Measurements from ENCODE around the gene C12orf42.

C12orf42 gene

DNA sequence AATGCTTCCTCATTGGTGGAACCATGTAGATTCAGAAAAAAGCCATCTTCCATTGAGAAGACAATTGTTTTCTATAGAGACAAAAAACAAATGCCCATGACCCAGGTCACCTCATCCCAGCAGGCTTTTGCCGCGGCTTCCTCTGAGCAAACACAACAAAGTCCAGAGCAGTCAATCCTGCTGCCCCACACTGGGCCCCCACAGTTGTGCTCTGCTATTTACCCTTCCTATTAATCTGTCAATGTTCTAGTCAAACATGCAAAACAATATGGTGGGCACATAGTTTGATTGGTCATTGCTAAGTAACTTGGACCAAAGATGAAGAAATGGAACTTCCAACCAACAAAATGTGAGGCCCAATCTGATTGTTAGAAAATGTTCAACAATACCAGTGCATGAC, 20.7 kb downstream of the C12orf42 start:
- DNase-seq (ENCODE audit: low read depth) = no peak
- TF ChIP-seq, protein P1, sequence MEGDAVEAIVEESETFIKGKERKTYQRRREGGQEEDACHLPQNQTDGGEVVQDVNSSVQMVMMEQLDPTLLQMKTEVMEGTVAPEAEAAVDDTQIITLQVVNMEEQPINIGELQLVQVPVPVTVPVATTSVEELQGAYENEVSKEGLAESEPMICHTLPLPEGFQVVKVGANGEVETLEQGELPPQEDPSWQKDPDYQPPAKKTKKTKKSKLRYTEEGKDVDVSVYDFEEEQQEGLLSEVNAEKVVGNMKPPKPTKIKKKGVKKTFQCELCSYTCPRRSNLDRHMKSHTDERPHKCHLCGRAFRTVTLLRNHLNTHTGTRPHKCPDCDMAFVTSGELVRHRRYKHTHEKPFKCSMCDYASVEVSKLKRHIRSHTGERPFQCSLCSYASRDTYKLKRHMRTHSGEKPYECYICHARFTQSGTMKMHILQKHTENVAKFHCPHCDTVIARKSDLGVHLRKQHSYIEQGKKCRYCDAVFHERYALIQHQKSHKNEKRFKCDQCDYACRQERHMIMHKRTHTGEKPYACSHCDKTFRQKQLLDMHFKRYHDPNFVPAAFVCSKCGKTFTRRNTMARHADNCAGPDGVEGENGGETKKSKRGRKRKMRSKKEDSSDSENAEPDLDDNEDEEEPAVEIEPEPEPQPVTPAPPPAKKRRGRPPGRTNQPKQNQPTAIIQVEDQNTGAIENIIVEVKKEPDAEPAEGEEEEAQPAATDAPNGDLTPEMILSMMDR (IDR thresholded peaks at IDR 0.05; ENCODE audit: control insufficient read depth, insufficient read depth, low read depth, low read length, missing control alignments) = no peak
- H3K4me3 ChIP-seq (ENCODE audit: control insufficient read depth, low read depth, low read length) = no peak overlapping the region

DNA sequence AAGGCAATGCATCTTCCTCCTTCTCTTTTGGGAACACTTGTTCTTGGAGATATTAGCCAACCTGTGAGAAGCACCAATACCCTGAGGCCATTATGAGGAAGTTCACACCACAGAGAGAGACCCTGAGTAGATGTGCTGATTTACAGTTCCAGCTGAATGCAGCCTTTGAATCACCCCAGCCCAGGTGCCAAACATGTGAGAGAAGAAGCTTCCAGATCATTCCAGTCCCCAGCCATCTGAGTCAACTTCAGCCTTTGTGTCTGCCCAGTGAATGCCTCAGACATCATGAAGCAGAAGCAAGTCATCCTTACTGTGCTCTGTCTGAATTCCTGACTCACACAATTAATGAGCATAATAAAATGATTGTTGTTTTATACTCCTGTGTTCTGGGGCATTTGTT, 25.1 kb downstream of the C12orf42 start:
- no peak overlapping the region for H3K4me3 ChIP-seq (ENCODE audit: control insufficient read depth, low read depth, low read length)
- TF ChIP-seq, protein P1 (IDR thresholded peaks at IDR 0.05; ENCODE audit: control insufficient read depth, insufficient read depth, low read depth, low read length, missing control alignments) = no peak
- no peak for DNase-seq (ENCODE audit: low read depth)

DNA sequence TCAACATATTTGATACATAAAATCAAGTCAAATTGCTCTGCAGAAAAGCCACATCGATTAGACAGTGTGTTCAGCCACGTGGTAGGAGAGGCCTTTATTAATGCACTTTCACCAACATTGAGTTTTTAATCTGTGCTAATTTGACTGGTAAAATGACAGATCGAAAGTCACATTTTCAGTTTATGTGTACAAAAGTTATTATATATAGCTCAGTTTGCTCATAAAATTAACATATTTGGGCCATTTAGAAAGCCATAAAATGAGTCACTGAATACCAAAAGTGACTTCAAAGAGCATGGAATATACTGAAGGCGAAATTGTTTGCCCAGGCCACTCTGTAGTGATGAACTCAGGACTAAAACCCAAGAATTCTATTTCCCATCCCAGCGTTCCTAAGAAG, 26.0 kb downstream of the C12orf42 start:
- H3K4me3 ChIP-seq (ENCODE audit: control insufficient read depth, low read depth, low read length) = no peak overlapping the region
- TF ChIP-seq, protein P1 (IDR thresholded peaks at IDR 0.05; ENCODE audit: control insufficient read depth, insufficient read depth, low read depth, low read length, missing control alignments) = no peak
- no peak for DNase-seq (ENCODE audit: low read depth)

DNA sequence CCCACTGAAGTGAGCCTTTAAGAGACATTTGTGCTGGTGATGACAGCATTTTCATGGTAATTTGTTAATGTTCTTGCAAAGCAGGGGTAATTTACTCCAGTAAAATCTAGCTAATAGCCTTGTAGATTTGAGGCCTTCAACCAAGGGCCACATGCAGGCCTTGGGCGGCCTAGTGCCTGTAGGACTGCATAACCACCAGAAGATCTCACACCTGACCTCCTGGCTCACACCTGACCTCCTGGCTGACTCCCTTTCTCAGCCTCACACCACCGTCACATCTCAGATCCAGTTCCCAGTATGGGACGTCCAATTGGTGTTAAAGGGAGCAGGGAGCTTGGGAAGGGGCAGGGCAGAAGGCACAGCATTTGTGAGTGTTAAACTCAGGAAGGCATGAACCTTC, 26.9 kb downstream of the C12orf42 start:
- no peak overlapping the region for H3K4me3 ChIP-seq (ENCODE audit: control insufficient read depth, low read depth, low read length)
- TF ChIP-seq, protein P1 (IDR thresholded peaks at IDR 0.05; ENCODE audit: control insufficient read depth, insufficient read depth, low read depth, low read length, missing control alignments) = no peak
- no peak for DNase-seq (ENCODE audit: low read depth)

DNA sequence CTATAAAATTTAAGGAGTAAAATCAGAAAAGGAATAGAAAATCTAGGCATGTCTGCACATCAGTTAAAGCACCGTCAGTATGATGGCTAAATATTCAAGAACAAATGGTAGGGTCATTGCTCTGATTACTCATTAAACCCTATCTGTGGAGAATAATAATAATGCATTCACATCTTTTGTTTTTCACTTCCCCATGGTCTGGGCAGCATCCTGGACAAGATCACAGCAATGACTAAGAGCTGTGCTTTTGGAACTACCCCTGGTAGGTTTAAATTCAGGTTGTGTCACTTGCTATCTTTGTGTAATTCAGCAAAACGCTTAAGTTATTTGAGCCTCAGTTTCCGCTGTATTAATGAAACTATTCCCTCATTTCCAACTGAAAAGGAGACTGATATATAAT, 33.1 kb downstream of the C12orf42 start:
- TF ChIP-seq, protein P1 (IDR thresholded peaks at IDR 0.05; ENCODE audit: control insufficient read depth, insufficient read depth, low read depth, low read length, missing control alignments) = no peak
- DNase-seq (ENCODE audit: low read depth) = no peak
- no peak overlapping the region for H3K4me3 ChIP-seq (ENCODE audit: control insufficient read depth, low read depth, low read length)

DNA sequence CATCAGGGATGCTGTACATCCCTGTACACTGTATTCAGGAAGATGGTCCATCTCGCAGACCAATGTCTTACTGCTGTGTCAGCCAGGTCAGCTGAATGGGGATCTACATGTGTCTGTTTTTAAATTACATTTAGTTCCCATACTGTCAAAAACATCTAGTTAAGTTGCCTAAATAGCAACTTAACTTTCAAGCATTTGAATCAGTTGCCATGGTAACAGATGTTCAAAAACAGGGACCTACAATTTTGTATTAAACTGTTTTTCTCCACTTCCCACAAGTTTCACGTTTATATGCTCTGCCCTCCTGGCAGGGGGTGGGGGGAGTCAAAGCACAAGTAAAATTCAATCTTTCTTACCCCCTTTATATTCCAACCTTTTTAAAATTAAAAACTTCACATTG, 38.3 kb downstream of the C12orf42 start:
- no peak for DNase-seq (ENCODE audit: low read depth)
- TF ChIP-seq, protein P1 (IDR thresholded peaks at IDR 0.05; ENCODE audit: control insufficient read depth, insufficient read depth, low read depth, low read length, missing control alignments) = no peak
- no peak overlapping the region for H3K4me3 ChIP-seq (ENCODE audit: control insufficient read depth, low read depth, low read length)

DNA sequence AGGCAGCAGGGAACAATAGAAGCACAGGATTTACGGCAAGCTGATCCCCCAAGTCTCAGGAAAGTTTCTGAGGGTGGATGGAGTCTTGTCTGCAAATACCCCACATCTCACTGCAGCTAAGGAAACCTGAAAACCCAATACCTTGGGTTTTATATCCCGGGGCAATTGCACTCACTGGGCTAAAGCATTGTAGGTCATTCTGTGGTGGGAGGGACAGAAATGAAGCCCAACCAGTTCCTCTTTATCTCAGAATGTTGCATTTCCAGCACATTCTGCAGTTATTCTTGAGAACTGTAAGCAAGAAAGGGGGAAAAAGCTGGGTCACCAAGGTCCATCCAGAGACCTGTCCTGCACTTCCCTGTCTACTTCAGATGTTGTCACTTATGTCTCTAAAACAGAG, 39.8 kb downstream of the C12orf42 start:
- TF ChIP-seq, protein P1 (IDR thresholded peaks at IDR 0.05; ENCODE audit: control insufficient read depth, insufficient read depth, low read depth, low read length, missing control alignments) = no peak
- no peak for DNase-seq (ENCODE audit: low read depth)
- no peak overlapping the region for H3K4me3 ChIP-seq (ENCODE audit: control insufficient read depth, low read depth, low read length)
